Hepatocyte (in vitro differentiated cells): ENCODE data around the gene HIGD1A. TPM values are rescaled to one million over a fixed set of nuclear protein-coding genes. Genes with fewer than 3 reads are reported as not detected.
"Not testable (repeated sequence)": the region's sequence is repeated elsewhere in the genome, so short reads cannot be mapped to it uniquely, and the experiment has no call there.

Experiments
- DNase-seq: peaks from one replicate; pipeline ENCODE4 v3.0.0-alpha.2; 2016; ENCODE audit warnings: low spot score
- H2AFZ ChIP-seq: fragments of 200-600 bp; sonication (generic); 2 replicates; pipeline ENCODE4 v1.6.0; 2016; ENCODE audit warnings: antibody characterized with exemption, mild to moderate bottlenecking
- H3K27ac ChIP-seq: fragments of 200-600 bp; sonication (generic); 2 replicates; pipeline ENCODE4 v1.5.1; 2016; ENCODE audit warnings: mild to moderate bottlenecking
- H3K27me3 ChIP-seq: fragments of 200-600 bp; sonication (generic); 2 replicates; pipeline ENCODE4 v1.6.1; 2016
- H3K36me3 ChIP-seq: fragments of 200-600 bp; sonication (generic); replicated peaks from 2 replicates; pipeline ENCODE4 v1.5.1; 2016; ENCODE audit warnings: low read depth; ENCODE audit not compliant: insufficient read depth
- H3K4me1 ChIP-seq: fragments of 200-600 bp; sonication (generic); 2 replicates; pipeline ENCODE4 v1.5.1; 2016; ENCODE audit warnings: mild to moderate bottlenecking, moderate library complexity; ENCODE audit not compliant: insufficient read depth
- H3K4me2 ChIP-seq: fragments of 200-600 bp; sonication (generic); 2 replicates; pipeline ENCODE4 v1.6.0; 2016
- H3K4me3 ChIP-seq: fragments of 200-600 bp; sonication (generic); 2 replicates; pipeline ENCODE4 v1.5.1; 2016; ENCODE audit warnings: mild to moderate bottlenecking
- H3K79me2 ChIP-seq: fragments of 200-600 bp; sonication (generic); 2 replicates; pipeline ENCODE4 v1.6.0; 2017; ENCODE audit warnings: mild to moderate bottlenecking
- H3K9me2 ChIP-seq: fragments of 200-600 bp; sonication (generic); replicated peaks from 2 replicates; pipeline ENCODE4 v1.6.0; 2017; ENCODE audit warnings: mild to moderate bottlenecking; ENCODE audit not compliant: insufficient read depth
- H3K9me3 ChIP-seq: fragments of 200-600 bp; sonication (generic); 2 replicates; pipeline ENCODE4 v1.5.1; 2016; ENCODE audit warnings: low read depth, mild to moderate bottlenecking
- H4K20me1 ChIP-seq: fragments of 200-600 bp; sonication (generic); 2 replicates; pipeline ENCODE4 v1.6.0; 2016; ENCODE audit warnings: mild to moderate bottlenecking; ENCODE audit not compliant: insufficient read depth, poor library complexity, severe bottlenecking
- EZH2 ChIP-seq: fragments of 200-600 bp; sonication (generic); IDR thresholded peaks from 2 replicates; pipeline ENCODE4 v1.6.1; 2016; ENCODE audit warnings: antibody characterized with exemption, mild to moderate bottlenecking, borderline replicate concordance
- EZH2phosphoT487 ChIP-seq: fragments of 200-600 bp; sonication (generic); IDR thresholded peaks from one replicate; pipeline ENCODE4 v1.6.1; 2018; ENCODE audit warnings: antibody characterized with exemption, mild to moderate bottlenecking, low read depth, moderate library complexity; ENCODE audit not compliant: unreplicated experiment, severe bottlenecking
- WGBS: methylation state at CpG from one replicate; pipeline ENCODE4 v1.1.6; 2016; ENCODE audit warnings: low lambda C conversion rate; ENCODE audit errors: missing lambda C conversion rate; 5-methylcytosine and 5-hydroxymethylcytosine counted together
- polyA plus RNA-seq: library from polyadenylated mRNA; unstranded; fragments of >200 nt; fragmentation: Nextera tagmentation; extraction: Ambion mirVana; gene quantifications from 2 replicates; pipeline ENCODE4 v1.2.1, GENCODE V29; 2016
- total RNA-seq: library from RNA; depleted of rRNA; stranded (reverse); fragments of >200 nt; gene quantifications from 2 replicates; pipeline ENCODE4 v1.2.3, GENCODE V29; 2014
- TF ChIP-seq, protein P1 (sequence below): fragments of 200-600 bp; sonication (generic); IDR thresholded peaks from 2 replicates; pipeline ENCODE4 v1.5.1; 2016; ENCODE audit warnings: antibody characterized with exemption, mild to moderate bottlenecking; ENCODE audit not compliant: poor library complexity

Gene HIGD1A
- total and polyA plus RNA-seq, 2 experiments from 2014 or later = 218 to 252 TPM

DNA sequence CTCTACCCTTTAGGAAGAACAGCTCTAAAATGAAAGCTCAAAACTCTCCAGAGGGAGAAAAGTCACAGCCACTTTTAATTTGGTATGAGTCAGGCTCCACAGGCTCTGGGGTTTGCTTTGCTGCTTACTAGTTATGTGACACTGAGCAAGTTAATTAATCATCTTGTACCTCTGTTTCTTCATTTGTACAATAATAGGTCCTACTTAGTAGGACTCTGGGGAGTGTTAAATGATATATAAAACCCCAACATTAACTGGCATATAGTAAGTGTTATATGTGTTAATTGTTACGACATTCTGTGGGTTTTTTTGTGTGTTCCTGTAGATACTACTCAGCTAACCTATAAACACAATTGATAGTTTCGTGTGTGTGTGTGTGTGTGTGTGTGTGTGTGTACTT is 11.5 kb upstream of the HIGD1A start:
- Histone ChIP-seq H3K4me1 (peaks cover 20% of the 10 kb centered on the region), H3K27me3 (no peaks in the 10 kb centered on the region), H3K79me2 (no peaks in the 10 kb centered on the region), H3K9me2 (no peaks in the 10 kb centered on the region), H4K20me1 (no peaks in the 10 kb centered on the region), H3K4me2 (no peak overlapping the region), H3K27ac (peak overlapping the region; percentile 49), H3K4me3 (no peak overlapping the region), H2AFZ (no peak overlapping the region), H3K36me3 (no peaks in the 10 kb centered on the region), H3K9me3 (no peaks in the 10 kb centered on the region)
- TF ChIP-seq EZH2 = no peak
- TF ChIP-seq, protein P1, sequence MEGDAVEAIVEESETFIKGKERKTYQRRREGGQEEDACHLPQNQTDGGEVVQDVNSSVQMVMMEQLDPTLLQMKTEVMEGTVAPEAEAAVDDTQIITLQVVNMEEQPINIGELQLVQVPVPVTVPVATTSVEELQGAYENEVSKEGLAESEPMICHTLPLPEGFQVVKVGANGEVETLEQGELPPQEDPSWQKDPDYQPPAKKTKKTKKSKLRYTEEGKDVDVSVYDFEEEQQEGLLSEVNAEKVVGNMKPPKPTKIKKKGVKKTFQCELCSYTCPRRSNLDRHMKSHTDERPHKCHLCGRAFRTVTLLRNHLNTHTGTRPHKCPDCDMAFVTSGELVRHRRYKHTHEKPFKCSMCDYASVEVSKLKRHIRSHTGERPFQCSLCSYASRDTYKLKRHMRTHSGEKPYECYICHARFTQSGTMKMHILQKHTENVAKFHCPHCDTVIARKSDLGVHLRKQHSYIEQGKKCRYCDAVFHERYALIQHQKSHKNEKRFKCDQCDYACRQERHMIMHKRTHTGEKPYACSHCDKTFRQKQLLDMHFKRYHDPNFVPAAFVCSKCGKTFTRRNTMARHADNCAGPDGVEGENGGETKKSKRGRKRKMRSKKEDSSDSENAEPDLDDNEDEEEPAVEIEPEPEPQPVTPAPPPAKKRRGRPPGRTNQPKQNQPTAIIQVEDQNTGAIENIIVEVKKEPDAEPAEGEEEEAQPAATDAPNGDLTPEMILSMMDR = no peak
- TF ChIP-seq EZH2phosphoT487 = no peak
- no peak for DNase-seq
- 76% methylated on average over 2 of the region's 2 CpGs for WGBS

DNA sequence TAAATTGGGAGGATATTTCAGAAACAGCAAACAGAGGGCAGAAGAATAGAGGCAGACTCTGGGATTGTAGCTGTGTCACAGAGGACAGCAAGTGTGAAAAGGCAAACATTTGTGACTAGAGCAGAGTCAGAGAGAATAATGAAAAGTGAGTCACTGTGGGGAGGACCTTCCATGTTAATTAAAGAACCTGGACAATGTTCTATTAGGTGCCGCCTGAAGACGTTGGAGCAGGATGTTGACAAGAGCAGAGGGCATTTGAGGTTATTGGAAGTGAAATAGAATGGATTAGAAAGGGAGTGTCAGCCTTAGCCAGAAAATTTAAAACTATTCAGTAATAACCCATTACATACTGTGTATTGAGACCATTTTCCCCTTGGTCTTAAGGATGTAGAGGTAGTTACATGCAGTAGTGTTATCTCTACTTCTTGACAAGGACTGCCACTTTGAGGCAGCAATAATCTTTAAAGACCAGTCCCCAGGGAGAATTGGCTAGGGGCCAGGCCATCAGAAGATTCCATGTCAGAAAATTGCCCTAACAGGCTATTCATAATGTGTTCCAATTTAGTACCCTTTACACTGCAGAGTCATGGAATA is 10.7 kb upstream of the HIGD1A start:
- Histone ChIP-seq H3K36me3 (no peaks in the 10 kb centered on the region), H3K9me3 (no peaks in the 10 kb centered on the region), H3K4me3 (no peak overlapping the region), H2AFZ (no peak overlapping the region), H3K27ac (peak overlapping the region; percentile 50), H4K20me1 (no peaks in the 10 kb centered on the region), H3K4me1 (peaks cover 25% of the 10 kb centered on the region), H3K4me2 (no peak overlapping the region), H3K27me3 (no peaks in the 10 kb centered on the region), H3K9me2 (no peaks in the 10 kb centered on the region), H3K79me2 (no peaks in the 10 kb centered on the region)
- 44% methylated on average over 2 of the region's 2 CpGs for WGBS
- peak; percentile 27 for DNase-seq
- no peak for TF ChIP-seq EZH2
- no peak for TF ChIP-seq EZH2phosphoT487
- TF ChIP-seq, protein P1 = no peak

DNA sequence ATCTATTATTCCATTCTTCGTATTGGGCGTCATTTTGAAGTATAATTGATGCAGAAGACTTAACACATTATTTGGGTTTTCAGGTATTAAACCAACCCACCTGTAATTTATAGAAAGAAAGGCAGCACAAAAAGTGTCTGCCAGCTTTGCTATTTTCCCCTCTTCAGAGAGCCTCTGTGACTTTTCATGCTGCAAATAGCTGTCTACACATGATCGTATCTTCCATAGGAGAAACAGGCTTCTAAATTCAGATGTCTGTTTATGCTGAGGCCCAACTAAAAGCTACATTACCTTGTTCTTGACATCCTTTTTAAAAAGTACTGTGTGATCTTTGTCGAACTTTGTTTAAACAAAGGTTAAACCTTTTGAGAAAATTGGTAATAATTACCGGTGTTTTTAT is 10.0 kb upstream of the HIGD1A start:
- Histone ChIP-seq H3K4me2 (no peak overlapping the region), H3K27me3 (no peaks in the 10 kb centered on the region), H2AFZ (no peak overlapping the region), H3K4me3 (no peak overlapping the region), H3K4me1 (peaks cover 20% of the 10 kb centered on the region), H3K79me2 (no peaks in the 10 kb centered on the region), H4K20me1 (no peaks in the 10 kb centered on the region), H3K36me3 (no peaks in the 10 kb centered on the region), H3K9me2 (no peaks in the 10 kb centered on the region), H3K27ac (peak overlapping the region; percentile 50), H3K9me3 (no peaks in the 10 kb centered on the region)
- DNase-seq = no peak
- TF ChIP-seq, protein P1 = no peak
- no peak for TF ChIP-seq EZH2
- no peak for TF ChIP-seq EZH2phosphoT487
- 78% methylated on average over 5 of the region's 5 CpGs for WGBS

DNA sequence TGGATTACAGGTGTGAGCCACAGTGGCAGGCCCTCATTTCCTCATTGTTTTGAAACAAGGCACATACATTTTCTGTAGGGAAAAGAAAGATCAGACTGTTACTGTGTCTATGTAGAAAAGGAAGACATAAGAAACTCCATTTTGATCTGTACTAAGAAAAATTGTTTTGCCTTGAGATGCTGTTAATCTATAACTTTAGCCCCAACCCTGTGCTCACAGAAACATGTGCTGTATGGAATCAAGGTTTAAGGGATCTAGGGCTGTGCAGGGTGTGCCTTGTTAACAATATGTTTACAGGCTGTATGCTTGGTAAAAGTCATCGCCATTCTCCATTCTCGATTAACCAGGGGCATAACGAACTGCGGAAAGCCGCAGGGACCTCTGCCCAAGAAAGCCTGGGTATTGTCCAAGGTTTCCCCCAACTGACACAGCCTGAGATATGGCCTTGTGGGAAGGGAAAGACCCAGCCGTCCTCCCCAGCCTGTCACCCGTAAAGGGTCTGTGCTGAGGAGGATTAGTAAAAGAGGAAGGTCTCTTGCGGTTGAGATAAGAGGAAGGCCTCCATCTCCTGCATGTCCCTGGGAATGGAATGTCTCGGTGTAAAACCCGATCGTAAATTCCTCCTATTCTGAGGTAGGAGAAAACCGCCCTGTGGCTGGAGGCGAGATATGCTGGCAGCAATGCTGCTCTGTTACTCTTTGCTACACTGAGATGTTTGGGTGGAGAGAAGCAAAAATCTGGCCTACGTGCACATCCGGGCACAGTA is 7.0 kb upstream of the HIGD1A start:
- peak overlapping the region; percentile 65 for H3K4me2 ChIP-seq
- peaks cover 20% of the 10 kb centered on the region for H3K4me1 ChIP-seq
- H3K79me2 ChIP-seq, H3K9me2 ChIP-seq, H3K36me3 ChIP-seq, H3K9me3 ChIP-seq, H4K20me1 ChIP-seq, H3K4me3 ChIP-seq, H3K27me3 ChIP-seq: not testable (repeated sequence)
- H3K27ac ChIP-seq = peak overlapping the region; percentile 95
- DNase-seq = peak; percentile 39
- 26% methylated on average over 15 of the region's 15 CpGs for WGBS
- peak overlapping the region; percentile 49 for H2AFZ ChIP-seq

DNA sequence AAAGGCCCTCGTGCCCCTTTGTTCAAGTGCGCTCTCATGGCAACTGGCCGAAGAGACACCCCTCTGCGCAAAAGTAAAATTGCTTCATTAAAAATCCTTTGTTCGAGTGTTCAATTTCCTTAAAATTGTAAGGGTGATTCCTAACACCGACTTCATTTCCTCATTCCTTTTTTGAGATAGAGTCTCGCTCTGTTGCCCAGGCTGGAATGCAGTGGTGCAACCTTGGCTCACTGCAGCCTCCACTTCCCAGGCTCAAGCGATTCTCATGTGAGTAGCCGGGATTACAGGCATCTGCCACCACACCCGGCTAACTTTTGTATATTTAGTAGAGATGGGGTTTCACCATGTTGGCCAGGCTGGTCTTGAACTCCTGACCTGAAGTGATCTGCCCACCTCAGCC is 6.4 kb upstream of the HIGD1A start:
- H3K79me2 ChIP-seq, H3K36me3 ChIP-seq, H2AFZ ChIP-seq, H3K9me2 ChIP-seq, H3K4me3 ChIP-seq, H3K27me3 ChIP-seq, H4K20me1 ChIP-seq, H3K9me3 ChIP-seq, DNase-seq: not testable (repeated sequence)
- peak overlapping the region; percentile 95 for H3K27ac ChIP-seq
- H3K4me2 ChIP-seq = peak overlapping the region; percentile 65
- 80% methylated on average over 10 of the region's 10 CpGs for WGBS
- H3K4me1 ChIP-seq = peaks cover 20% of the 10 kb centered on the region
